Heart left ventricle (tissue), 16 donors: Measurements from ENCODE around the gene CACNA1G. TPM values are rescaled to one million over a fixed set of nuclear protein-coding genes. Genes with fewer than 3 reads are reported as not detected.

Experiments used
- ATAC-seq, 4 donors: fragments of 200-7000 bp; cut with Tn5 transposase; one replicate each; pipeline ENCODE4 v1.9.1; 2020 to 2022; ENCODE audit warnings: moderate library complexity in 4 of 4, mild to moderate bottlenecking in 3 of 4, moderate number of reproducible peaks in 1 of 4
- DNase-seq, 5 donors: peaks; one replicate each; pipeline ENCODE4 v3.0.0-alpha.2; 2020
- H3K27ac ChIP-seq, 12 donors: fragments of 200-600 bp; sonication (generic) in 4 of 12; one replicate each; pipeline versions ENCODE4 v1.5.0 to v1.8.0; 2016 to 2022; ENCODE audit warnings: mild to moderate bottlenecking in 2 of 12
- H3K27me3 ChIP-seq, 9 donors: fragments of 200-600 bp; sonication (generic) in 2 of 9; one replicate each; pipeline versions ENCODE4 v1.5.1 to v1.8.0; 2016 to 2022; ENCODE audit warnings: mild to moderate bottlenecking in 3 of 9
- H3K36me3 ChIP-seq, 9 donors: fragments of 200-600 bp; sonication (generic) in 2 of 9; one replicate each; pipeline versions ENCODE4 v1.5.0 to v1.8.0; 2018 to 2022; ENCODE audit warnings: mild to moderate bottlenecking in 2 of 9
- H3K4me1 ChIP-seq, 12 donors: fragments of 200-600 bp; sonication (generic) in 4 of 12; one replicate each; pipeline versions ENCODE4 v1.5.0 to v1.8.0; 2016 to 2022; ENCODE audit warnings: mild to moderate bottlenecking in 3 of 12
- H3K4me3 ChIP-seq, 12 donors: fragments of 200-600 bp; sonication (generic) in 4 of 12; one replicate each; pipeline versions ENCODE4 v1.5.0 to v1.8.0; 2017 to 2022; ENCODE audit warnings: mild to moderate bottlenecking in 9 of 12, moderate library complexity in 4 of 12
- H3K9me3 ChIP-seq, 12 donors: fragments of 200-600 bp; sonication (generic) in 4 of 12; one replicate each; pipeline versions ENCODE4 v1.5.0 to v1.8.0; 2016 to 2022; ENCODE audit warnings: mild to moderate bottlenecking in 1 of 12
- CTCF ChIP-seq, 12 donors: fragments of 200-600 bp; sonication (generic) in 4 of 12; IDR thresholded peaks; one replicate each; pipeline versions ENCODE4 v1.5.0 to v1.8.0; 2018 to 2022; ENCODE audit warnings: antibody characterized with exemption in 12 of 12, mild to moderate bottlenecking in 5 of 12
- POLR2A ChIP-seq, 2 donors: fragments of 450-650 bp; IDR thresholded peaks; one replicate each; pipeline ENCODE4 v1.6.1; 2017; ENCODE audit warnings: antibody characterized with exemption in 2 of 2, mild to moderate bottlenecking in 2 of 2, moderate library complexity in 2 of 2
- WGBS, 4 donors: extraction: QIAGEN DNeasy Blood & Tissue Kit in 2 of 4; methylation state at CpG; one replicate each; pipeline versions ENCODE4 v1.1.5 to v1.1.7; 2013 to 2018; 5-methylcytosine and 5-hydroxymethylcytosine counted together
- intact Hi-C, 10 donors: fragments of 100-400 bp; cut with DNase I; formaldehyde crosslinking; loops; one replicate each; pipeline versions ENCODE4 v1.11.1 to v1.14.2; 2022
- polyA plus RNA-seq, 2 donors: library from polyadenylated mRNA; stranded (reverse); fragments of 200-250 nt; gene quantifications; one replicate each; pipeline ENCODE4 v1.2.3, GENCODE V29; 2013
- total RNA-seq, 9 donors: library from RNA; depleted of rRNA in 2 of 9; stranded (reverse); fragments of >200 nt in 2 of 9; fragmentation: NEBNext Ultra II Directional in 3 of 9; extraction: Animal tissue kit (Norgen Biotek cat#: 25700) in 3 of 9; gene quantifications; one replicate each; pipeline versions ENCODE4 v1.1.0 to v1.2.4, GENCODE V29; 2016 to 2023
- donor health status: ischemic (EF 13 %, LVEDD 7.1; RV severe dilation, severe dysfunction).
- donor health status: healthy with polysubstance abuse.
- donor health status: DM: no; HTN: yes; CAD: no.
- donor health status: DM: no; HTN: no; CAD: no.
- donor health status: ischemic (EF 25% LVEDD 6.9; RV normal size, moderate dysfunction).
- donor health status: ischemic (EF 25% LVEDD 5.7; RV mildly dilated, moderate dysfunction).
- donor health status: healthy.
- donor health status: DM: yes; HTN: yes; CAD: no.
- donor health status: ischemic (EF 35%, LVEDD 5.7; RV mildly dilated, moderate dysfunction).
- donor health status: nonischemic (EF 11% LVEDD 7.7; RV severe dilation, severe dysfunction).
- donor health status: DM: yes; HTN: yes; CAD: no.
- donor health status: PGD.
- donor health status: ischemic (EF 29% LVEDD 5.4; RV normal size, mild dysfunction).
- donor health status: nonischemic (EF 23%, LVEDD 6.1; RV moderate dilation, normal function).

CACNA1G gene
- total and polyA plus RNA-seq, 11 donors = 0.02 to 0.48 (median 0.13) TPM; not detected in 1

GRCh38 chr17:50653738-50654137 is 93.2 kb downstream of the CACNA1G start:
- Histone ChIP-seq H3K4me1 (peaks cover 0 to 4% (median 0%) of the 10 kb centered on the region in 12 donors), H3K36me3 (no peaks in the 10 kb centered on the region), H3K27ac (no peak overlapping the region), H3K4me3 (no peak overlapping the region), H3K9me3 (peaks cover 0 to 10% (median 0%) of the 10 kb centered on the region in 12 donors), H3K27me3 (peaks cover 0 to 4% (median 0%) of the 10 kb centered on the region in 9 donors)
- TF ChIP-seq POLR2A (IDR thresholded peaks at IDR 0.05) (no peak), CTCF (IDR thresholded peaks at IDR 0.05) (no peak)
- ATAC-seq = no peak
- 82 to 89% (median 84%) methylated on average over 3 of the region's 3 CpGs for WGBS, 4 donors
- DNase-seq = no peak
- intact Hi-C loops = no loop called here

GRCh38 chr17:50656509-50656908 is 96.0 kb downstream of the CACNA1G start:
- H3K27ac ChIP-seq = no peak overlapping the region
- ATAC-seq (no peak), DNase-seq (no peak)
- no peaks in the 10 kb centered on the region for H3K36me3 ChIP-seq
- 81 to 96% (median 94%) methylated on average over 4 to 5 of the region's 5 CpGs for WGBS, 4 donors
- TF ChIP-seq CTCF (IDR thresholded peaks at IDR 0.05) (no peak), POLR2A (IDR thresholded peaks at IDR 0.05) (no peak)
- H3K27me3 ChIP-seq = no peaks in the 10 kb centered on the region
- H3K9me3 ChIP-seq = peaks cover 0 to 10% (median 0%) of the 10 kb centered on the region in 12 donors
- H3K4me3 ChIP-seq = no peak overlapping the region
- H3K4me1 ChIP-seq = peaks cover 0 to 30% (median 20%) of the 10 kb centered on the region in 12 donors
- intact Hi-C loops = no loop called here

GRCh38 chr17:50657054-50657453 is 96.5 kb downstream of the CACNA1G start:
- no peaks in the 10 kb centered on the region for H3K36me3 ChIP-seq
- DNase-seq = no peak
- WGBS, 4 donors = 88 to 98% (median 93%) methylated on average over 7 of the region's 7 CpGs
- ATAC-seq = no peak
- no peaks in the 10 kb centered on the region for H3K27me3 ChIP-seq
- H3K4me1 ChIP-seq = peaks cover 0 to 35% (median 25%) of the 10 kb centered on the region in 12 donors
- no peak overlapping the region for H3K27ac ChIP-seq
- intact Hi-C loops = no loop called here
- peaks cover 0 to 10% (median 0%) of the 10 kb centered on the region in 12 donors for H3K9me3 ChIP-seq
- H3K4me3 ChIP-seq = no peak overlapping the region
- TF ChIP-seq CTCF (IDR thresholded peaks at IDR 0.05) (no peak), POLR2A (IDR thresholded peaks at IDR 0.05) (no peak)

GRCh38 chr17:50657627-50658026 is 97.1 kb downstream of the CACNA1G start:
- H3K4me3 ChIP-seq = no peak overlapping the region
- H3K27me3 ChIP-seq = no peaks in the 10 kb centered on the region
- no peak for TF ChIP-seq POLR2A (IDR thresholded peaks at IDR 0.05)
- no peak for TF ChIP-seq CTCF (IDR thresholded peaks at IDR 0.05)
- ATAC-seq (no peak), DNase-seq (no peak)
- intact Hi-C loops = no loop called here
- H3K4me1 ChIP-seq = peaks cover 0 to 41% (median 27%) of the 10 kb centered on the region in 12 donors
- WGBS, 4 donors = 82 to 99% (median 91%) methylated on average over 5 to 7 of the region's 7 CpGs
- no peaks in the 10 kb centered on the region for H3K36me3 ChIP-seq
- no peak overlapping the region for H3K27ac ChIP-seq
- H3K9me3 ChIP-seq = peaks cover 0 to 7% (median 0%) of the 10 kb centered on the region in 12 donors
